ENCODE measurements around the gene CLEC2B. TPM values are rescaled to one million over a fixed set of nuclear protein-coding genes. Genes with fewer than 3 reads are reported as not detected.
A peak's percentile ranks its signal among the peaks of the same experiment; 100 is the strongest.

CLEC2B gene
- total RNA-seq, 3 donors from 2014 or later (not counting 1 experiment from before 2014, with no cell fraction given), result 158 to 302 (median 220) TPM

DNA sequence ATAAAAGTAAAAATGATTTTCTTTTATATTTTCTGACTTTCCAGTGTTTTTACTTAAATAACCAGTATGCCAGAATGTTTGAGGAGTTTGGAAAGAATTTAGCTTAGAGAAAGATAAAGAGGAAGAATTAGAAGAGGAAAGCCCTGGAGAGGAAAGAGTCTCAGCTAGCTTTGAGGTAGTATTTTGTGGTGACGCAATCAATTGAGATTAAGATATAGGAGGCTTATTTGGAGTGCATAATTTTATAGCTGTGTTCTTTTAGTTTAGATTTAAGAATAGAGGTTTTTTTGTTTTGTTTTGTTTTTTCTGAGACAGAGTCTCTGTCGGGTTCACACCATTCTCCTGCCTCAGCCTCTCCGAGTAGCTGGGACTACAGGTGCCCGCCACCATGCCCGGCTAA is 18.1 kb downstream of the CLEC2B start:
- H3K27me3 ChIP-seq (ENCODE audit: control insufficient read depth, insufficient read depth, low read length), result no peaks in the 10 kb centered on the region
- peaks cover 76% of the 10 kb centered on the region for H3K36me3 ChIP-seq (ENCODE audit: control insufficient read depth, insufficient read depth, low read length)
- H3K9me3 ChIP-seq (ENCODE audit: control insufficient read depth, insufficient read depth, low read length), result no peaks in the 10 kb centered on the region
- H3K27ac Mint-ChIP-seq, result peak overlapping the region; percentile 82 to 92
- H3K4me3 Mint-ChIP-seq, result peak overlapping the region; percentile 67
- H3K36me3 Mint-ChIP-seq, result peaks cover 65% of the 10 kb centered on the region
- WGBS (ENCODE audit: insufficient coverage), result 80% methylated on average over 3 of the region's 5 CpGs
- intact Hi-C loops (cut with micrococcal nuclease), result no loop called here
- no peak overlapping the region for H3K4me3 ChIP-seq (ENCODE audit: low read length)
- TF ChIP-seq, protein P1, sequence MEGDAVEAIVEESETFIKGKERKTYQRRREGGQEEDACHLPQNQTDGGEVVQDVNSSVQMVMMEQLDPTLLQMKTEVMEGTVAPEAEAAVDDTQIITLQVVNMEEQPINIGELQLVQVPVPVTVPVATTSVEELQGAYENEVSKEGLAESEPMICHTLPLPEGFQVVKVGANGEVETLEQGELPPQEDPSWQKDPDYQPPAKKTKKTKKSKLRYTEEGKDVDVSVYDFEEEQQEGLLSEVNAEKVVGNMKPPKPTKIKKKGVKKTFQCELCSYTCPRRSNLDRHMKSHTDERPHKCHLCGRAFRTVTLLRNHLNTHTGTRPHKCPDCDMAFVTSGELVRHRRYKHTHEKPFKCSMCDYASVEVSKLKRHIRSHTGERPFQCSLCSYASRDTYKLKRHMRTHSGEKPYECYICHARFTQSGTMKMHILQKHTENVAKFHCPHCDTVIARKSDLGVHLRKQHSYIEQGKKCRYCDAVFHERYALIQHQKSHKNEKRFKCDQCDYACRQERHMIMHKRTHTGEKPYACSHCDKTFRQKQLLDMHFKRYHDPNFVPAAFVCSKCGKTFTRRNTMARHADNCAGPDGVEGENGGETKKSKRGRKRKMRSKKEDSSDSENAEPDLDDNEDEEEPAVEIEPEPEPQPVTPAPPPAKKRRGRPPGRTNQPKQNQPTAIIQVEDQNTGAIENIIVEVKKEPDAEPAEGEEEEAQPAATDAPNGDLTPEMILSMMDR (IDR thresholded peaks at IDR 0.05), result no peak
- H3K9me3 Mint-ChIP-seq, result no peaks in the 10 kb centered on the region
- ATAC-seq, result peak in 1 of 3 donors; percentile 24
- no peak overlapping the region for H3K27ac ChIP-seq (ENCODE audit: low read length)
- peaks cover 16% of the 10 kb centered on the region for H3K4me1 ChIP-seq (ENCODE audit: control insufficient read depth, insufficient read depth, low read length)
- H3K27me3 Mint-ChIP-seq (ENCODE audit: low read depth in 2 of 2), result no peaks in the 10 kb centered on the region
- H3K4me1 Mint-ChIP-seq, result peaks cover 80 to 84% of the 10 kb centered on the region in 2 donors
- DNase-seq, result no peak

DNA sequence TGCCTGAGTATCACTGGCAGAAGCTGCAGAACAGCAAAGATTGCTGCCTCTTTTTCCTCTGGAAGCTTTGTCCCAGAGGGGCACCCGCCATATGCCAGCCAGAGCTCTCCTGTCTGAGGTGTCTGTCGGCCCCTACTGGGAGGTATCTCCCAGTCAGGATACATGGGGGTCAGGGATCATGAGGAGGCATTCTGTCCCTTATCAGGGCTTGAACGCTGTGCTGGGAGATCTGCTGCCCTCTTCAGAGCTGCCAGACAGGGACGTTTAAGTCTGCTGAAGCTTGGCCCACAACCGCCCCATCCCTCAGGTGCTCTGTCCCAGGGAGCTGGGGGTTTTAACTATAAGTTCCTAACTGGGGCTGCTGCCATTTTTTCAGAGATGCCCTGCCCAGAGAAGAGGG is 20.3 kb downstream of the CLEC2B start:
- ATAC-seq (no peak), DNase-seq (no peak)
- Mint-ChIP-seq H3K9me3 (no peaks in the 10 kb centered on the region), H3K4me3 (peak overlapping the region; percentile 53), H3K27me3 (ENCODE audit: low read depth in 2 of 2) (no peaks in the 10 kb centered on the region), H3K36me3 (peaks cover 58% of the 10 kb centered on the region), H3K27ac (peak overlapping the region in 1 of 2 donors; percentile 62), H3K4me1 (peaks cover 81 to 84% of the 10 kb centered on the region in 2 donors)
- Histone ChIP-seq H3K36me3 (ENCODE audit: control insufficient read depth, insufficient read depth, low read length) (peaks cover 63% of the 10 kb centered on the region), H3K27me3 (ENCODE audit: control insufficient read depth, insufficient read depth, low read length) (no peaks in the 10 kb centered on the region), H3K9me3 (ENCODE audit: control insufficient read depth, insufficient read depth, low read length) (no peaks in the 10 kb centered on the region), H3K4me1 (ENCODE audit: control insufficient read depth, insufficient read depth, low read length) (peaks cover 16% of the 10 kb centered on the region), H3K27ac (ENCODE audit: low read length) (no peak overlapping the region), H3K4me3 (ENCODE audit: low read length) (no peak overlapping the region)
- intact Hi-C loops (cut with micrococcal nuclease), result no loop called here
- TF ChIP-seq, protein P1 (IDR thresholded peaks at IDR 0.05), result no peak
- WGBS (ENCODE audit: insufficient coverage), result 89% methylated on average over 5 of the region's 5 CpGs

DNA sequence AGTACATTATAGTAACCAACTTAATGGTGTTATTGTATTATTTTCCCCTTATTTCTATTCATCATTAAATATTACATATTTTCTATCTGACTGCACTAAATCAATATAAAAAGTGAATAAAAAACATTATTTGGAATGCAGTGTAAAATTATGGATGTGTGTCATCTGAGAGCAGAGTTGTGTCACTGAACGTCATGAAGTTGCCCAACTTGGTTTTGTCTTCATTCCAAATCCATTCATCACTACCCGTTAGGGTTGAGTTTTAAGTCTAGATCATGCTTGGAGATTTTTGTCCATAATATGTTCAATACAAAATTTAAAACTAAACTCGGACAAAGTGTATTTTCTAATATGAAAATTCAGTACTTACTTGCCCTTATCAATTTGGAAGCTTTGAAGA is 25.7 kb downstream of the CLEC2B start:
- DNase-seq (no peak), ATAC-seq (no peak)
- H3K9me3 Mint-ChIP-seq, result no peaks in the 10 kb centered on the region
- peak overlapping the region in 1 of 2 donors; percentile 83 for H3K27ac Mint-ChIP-seq
- H3K36me3 ChIP-seq (ENCODE audit: control insufficient read depth, insufficient read depth, low read length), result peaks cover 53% of the 10 kb centered on the region
- no peak overlapping the region for H3K4me3 Mint-ChIP-seq
- peaks cover 75 to 77% of the 10 kb centered on the region in 2 donors for H3K4me1 Mint-ChIP-seq
- H3K27ac ChIP-seq (ENCODE audit: low read length), result no peak overlapping the region
- H3K27me3 Mint-ChIP-seq (ENCODE audit: low read depth in 2 of 2), result no peaks in the 10 kb centered on the region
- WGBS (ENCODE audit: insufficient coverage), result 57% methylated on average over 1 of the region's 3 CpGs
- H3K36me3 Mint-ChIP-seq, result peaks cover 36% of the 10 kb centered on the region
- H3K27me3 ChIP-seq (ENCODE audit: control insufficient read depth, insufficient read depth, low read length), result no peaks in the 10 kb centered on the region
- H3K4me3 ChIP-seq (ENCODE audit: low read length), result no peak overlapping the region
- no peaks in the 10 kb centered on the region for H3K9me3 ChIP-seq (ENCODE audit: control insufficient read depth, insufficient read depth, low read length)
- intact Hi-C loops (cut with micrococcal nuclease), result no loop called here
- TF ChIP-seq, protein P1 (IDR thresholded peaks at IDR 0.05), result no peak
- H3K4me1 ChIP-seq (ENCODE audit: control insufficient read depth, insufficient read depth, low read length), result no peaks in the 10 kb centered on the region

- ATAC-seq, result no peak
- intact Hi-C loops (cut with micrococcal nuclease), result no loop called here
- H3K27me3 ChIP-seq (ENCODE audit: control insufficient read depth, insufficient read depth, low read length), result no peaks in the 10 kb centered on the region
- Mint-ChIP-seq H3K4me3 (peak overlapping the region; percentile 82), H3K4me1 (peaks cover 2 to 3% of the 10 kb centered on the region in 2 donors), H3K27me3 (ENCODE audit: low read depth in 2 of 2) (no peaks in the 10 kb centered on the region), H3K36me3 (peaks cover 8% of the 10 kb centered on the region), H3K27ac (no peak overlapping the region), H3K9me3 (no peaks in the 10 kb centered on the region)
- TF ChIP-seq, protein P1 (IDR thresholded peaks at IDR 0.05), result no peak
- H3K4me3 ChIP-seq (ENCODE audit: low read length), result peak overlapping the region; percentile 88
- DNase-seq, result no peak
- H3K9me3 ChIP-seq (ENCODE audit: control insufficient read depth, insufficient read depth, low read length), result no peaks in the 10 kb centered on the region
- peaks cover 20% of the 10 kb centered on the region for H3K4me1 ChIP-seq (ENCODE audit: control insufficient read depth, insufficient read depth, low read length)
- H3K27ac ChIP-seq (ENCODE audit: low read length), result peak overlapping the region; percentile 61
- WGBS (ENCODE audit: insufficient coverage), result no CpG with 5 or more reads among the region's 3 CpGs
- peaks cover 32% of the 10 kb centered on the region for H3K36me3 ChIP-seq (ENCODE audit: control insufficient read depth, insufficient read depth, low read length)
Observed at GRCh38 chr12:9831720-9832119, 37.4 kb downstream of the CLEC2B start.
